Stimulated activated CD4-positive, alpha-beta T cell treated with anti-CD3 and anti-CD28 coated beads, Interleukin-2, amount 100 ng/mL, for 4 hours (primary cell): ENCODE measurements around the gene DNAJC30.

Source experiments
- DNase-seq: peaks from one replicate; pipeline ENCODE4 v3.0.0-alpha.2; 2020; ENCODE audit warnings: low read depth

DNAJC30 gene

DNA sequence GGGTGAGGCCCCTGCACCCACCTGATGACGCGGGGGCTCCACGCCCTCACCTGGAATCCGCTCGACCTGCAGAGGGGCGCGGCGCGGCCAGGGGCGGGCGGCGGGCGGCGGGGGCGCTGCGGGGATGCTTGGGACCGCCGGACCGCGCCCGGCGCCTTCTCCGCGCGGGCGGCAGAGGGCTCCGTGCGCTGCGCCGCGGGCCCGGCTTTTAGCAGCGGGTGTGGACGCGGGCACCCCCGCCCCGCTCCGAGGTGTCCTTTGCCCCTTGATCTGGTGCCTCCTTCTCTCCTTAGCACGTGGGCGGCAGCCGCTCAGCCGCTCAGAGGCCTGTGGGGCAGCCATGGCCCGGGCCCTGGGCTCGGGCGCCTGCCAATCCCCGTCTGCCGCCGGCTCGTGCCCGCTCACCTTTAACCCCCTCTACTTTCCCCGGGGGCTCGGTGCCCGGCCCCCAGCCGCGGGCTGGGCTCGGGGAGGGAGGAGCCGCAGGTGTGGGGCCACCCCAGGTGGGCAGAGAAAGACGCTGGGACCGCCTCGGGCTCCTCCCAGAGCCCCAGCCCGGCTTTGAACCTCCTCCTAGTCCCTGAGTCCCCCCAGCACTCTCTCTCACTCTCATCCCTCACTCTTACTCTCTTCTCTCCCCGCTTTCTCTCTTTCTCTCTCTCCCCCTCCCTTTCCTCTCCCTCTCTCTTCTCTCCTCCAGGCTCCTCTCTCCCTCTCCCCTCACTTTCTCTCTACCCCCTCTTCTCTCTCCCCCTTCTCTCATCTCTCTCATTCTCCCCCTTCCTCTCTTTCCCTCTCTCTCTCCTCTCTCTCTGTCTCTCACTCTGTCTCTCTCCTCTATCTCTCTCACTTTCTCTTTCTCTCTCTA, 35.3 kb downstream of the DNAJC30 start:
- no peak for DNase-seq

DNA sequence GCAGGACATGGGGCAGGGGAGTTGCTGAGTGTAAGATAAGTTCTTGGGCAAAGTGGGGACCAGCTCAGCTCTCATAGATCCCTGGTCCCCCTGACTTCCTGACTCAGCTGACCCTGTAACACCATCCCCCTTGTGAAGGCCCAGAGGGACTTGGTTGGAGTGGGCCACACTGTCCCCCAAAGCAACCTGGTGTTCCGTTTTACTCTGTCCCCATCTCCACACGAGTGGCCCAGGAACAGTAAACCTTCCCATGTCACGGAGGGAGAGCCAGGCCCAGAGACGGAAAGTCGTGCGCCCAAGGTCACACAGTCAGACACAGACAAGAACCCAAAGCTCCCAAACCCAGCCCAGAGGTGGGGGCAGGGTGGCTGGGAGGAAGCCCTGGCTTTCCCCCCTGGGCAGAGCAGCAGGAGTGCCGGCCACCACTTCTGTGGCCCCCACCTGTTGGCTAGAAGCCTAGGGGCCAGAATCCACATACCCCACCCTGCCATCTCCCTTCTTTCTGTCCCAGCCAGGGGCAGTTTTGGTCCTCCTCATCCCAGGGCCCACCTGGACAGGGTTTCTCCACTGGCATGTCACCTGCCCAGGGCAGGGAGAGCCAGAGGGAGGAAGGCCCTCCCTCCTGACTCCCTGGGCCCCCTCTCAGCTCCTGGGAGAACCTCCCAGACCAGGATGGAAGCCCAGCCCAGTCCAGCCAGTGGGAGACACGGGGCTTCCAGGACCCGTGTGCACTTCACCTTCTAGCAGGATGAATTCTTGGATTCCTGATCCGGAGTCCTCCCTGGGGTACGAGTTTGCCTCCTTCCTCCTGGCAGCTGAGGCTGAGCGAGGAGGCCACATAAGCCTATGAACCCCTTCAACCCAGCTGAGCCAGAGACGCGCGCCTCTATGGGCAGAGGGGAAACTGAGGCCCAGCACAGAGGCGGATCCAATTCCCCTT, 36.2 kb downstream of the DNAJC30 start:
- no peak for DNase-seq

DNA sequence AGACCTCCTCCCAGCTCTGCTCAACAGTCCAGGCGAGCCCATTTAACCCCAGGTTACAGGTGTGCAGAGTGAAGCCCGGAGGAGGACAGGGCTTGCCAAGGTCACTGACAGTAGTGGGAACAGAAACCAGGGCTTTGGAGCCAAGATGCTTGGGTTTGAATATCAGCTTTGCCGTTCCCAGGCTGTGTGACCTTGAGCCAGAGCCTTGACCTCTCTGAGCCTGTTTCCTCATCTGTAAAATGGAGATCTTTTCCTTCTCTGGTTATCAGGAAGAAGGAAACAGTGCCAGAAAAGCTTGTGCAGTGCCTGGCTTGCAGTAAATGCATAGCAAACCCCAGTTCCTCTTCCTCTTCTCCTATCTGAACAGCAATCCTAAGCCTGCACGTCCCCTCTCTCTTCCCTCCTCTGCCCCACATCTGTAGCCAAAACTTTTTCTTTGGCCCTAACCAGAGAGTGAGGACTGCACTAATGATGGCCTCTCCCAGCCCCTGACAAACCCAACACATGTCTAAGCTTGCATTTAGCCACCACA, 37.5 kb downstream of the DNAJC30 start:
- no peak for DNase-seq

DNA sequence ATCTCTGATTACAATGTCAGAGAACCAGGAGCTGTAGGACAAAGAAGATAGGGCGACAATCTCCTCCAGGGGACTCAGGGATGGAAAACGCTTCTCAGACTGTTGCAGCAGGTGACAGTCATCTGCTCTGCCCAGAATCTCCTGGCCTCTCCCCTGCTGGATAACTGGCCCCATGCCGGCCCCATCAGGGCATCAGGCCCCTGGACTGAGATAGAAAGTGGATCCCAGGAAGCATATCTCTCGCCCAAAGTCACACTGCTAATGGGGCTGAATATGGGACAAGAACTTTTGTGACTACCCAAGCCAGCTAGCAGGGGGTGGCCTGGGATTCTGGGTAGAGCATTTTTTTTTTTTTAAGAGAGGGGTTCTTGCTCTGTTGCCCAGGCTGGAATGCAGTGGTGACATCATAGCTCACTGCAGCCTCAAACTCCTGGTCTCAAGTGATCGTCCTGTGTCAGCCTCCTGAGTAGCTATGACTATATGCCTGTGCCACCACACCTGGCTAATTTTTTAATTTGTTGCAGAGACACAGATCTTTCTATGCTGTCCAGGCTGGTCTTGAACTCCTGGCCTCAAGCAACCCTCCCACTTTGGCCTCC, 38.5 kb downstream of the DNAJC30 start:
- DNase-seq: no peak

- no peak for DNase-seq
Measured at GRCh38 chr7:73642834-73643233, 40.4 kb downstream of the DNAJC30 start.

DNA sequence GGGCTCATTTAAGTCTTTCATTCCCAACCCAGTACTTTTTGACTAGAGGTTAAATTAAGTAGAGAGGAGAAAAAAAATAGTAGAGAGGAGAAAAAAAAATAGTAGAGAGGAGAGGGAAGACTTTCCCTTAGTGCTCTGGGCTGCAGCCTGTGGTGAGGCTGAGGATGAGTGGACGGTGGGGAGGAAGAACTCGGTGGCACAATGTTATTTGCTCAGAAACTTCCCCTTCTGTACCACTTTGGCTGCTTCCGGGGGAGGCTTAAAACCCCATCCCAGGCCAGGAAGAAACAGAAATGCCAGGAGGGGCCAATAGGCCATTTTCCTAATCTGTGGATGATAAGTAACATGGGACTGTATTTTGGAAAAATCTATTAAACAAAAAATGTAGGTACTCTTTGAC, 44.3 kb downstream of the DNAJC30 start:
- no peak for DNase-seq

GRCh38 chr7:73635428-73636200, 47.6 kb downstream of the DNAJC30 start:
- no peak for DNase-seq

- no peak for DNase-seq
Measured at GRCh38 chr7:73633844-73634243, 49.4 kb downstream of the DNAJC30 start.

DNA sequence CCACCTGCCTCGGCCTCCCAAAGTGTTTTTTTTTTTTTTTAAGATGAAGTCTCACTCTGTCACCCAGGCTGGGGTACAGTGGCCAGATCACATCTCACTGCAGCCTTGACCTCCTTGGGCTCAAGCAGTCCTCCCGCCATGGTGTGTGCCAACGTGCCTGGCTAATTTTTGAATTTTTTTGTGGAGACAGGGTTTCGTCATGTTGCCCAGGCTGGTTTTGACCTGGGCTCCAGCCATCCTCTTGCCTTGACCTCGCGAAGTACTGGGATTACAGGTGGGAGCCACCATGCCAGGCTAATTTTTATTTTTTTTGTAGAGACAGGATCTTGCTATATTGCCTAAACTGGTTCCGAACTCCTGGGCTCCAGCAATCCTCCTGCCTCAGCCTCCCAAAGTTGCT, 49.9 kb downstream of the DNAJC30 start:
- no peak for DNase-seq

DNA sequence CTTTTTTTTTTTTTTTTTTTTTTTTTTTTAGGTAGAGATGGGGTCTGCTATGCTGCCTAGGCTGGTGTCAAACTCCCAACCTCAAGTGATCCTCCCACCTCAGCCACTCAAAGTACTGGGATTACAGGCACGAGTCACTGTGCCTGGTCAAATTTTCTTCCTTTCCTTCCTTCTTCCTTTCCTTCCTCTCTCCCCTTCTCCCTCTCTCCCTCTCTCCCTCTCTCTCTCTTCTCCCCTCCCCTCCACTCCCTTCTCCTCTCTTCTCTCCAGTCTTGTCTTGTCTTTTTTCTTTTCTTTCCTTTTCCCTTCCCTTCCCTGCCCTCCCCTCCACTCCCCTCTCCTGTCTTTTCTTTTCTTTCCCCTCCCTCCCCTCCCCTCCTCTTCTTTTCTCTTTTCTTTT, 51.7 kb downstream of the DNAJC30 start:
- no peak for DNase-seq
